HUES48 (cell line): Measurements from ENCODE around the gene DNAJC6.

Experiments
- H3K27ac ChIP-seq: one replicate; pipeline ENCODE4 v1.7.0; 2013; ENCODE audit warnings: low read depth, low read length, inconsistent platforms
- H3K27me3 ChIP-seq: 2 replicates; pipeline ENCODE4 v1.6.1; 2013; ENCODE audit warnings: mild to moderate bottlenecking, low read length; ENCODE audit not compliant: control insufficient read depth, insufficient read depth
- H3K36me3 ChIP-seq: 2 replicates; pipeline ENCODE4 v1.6.1; 2013; ENCODE audit warnings: low read length; ENCODE audit not compliant: control insufficient read depth, insufficient read depth
- H3K4me1 ChIP-seq: 2 replicates; pipeline ENCODE4 v1.6.1; 2013; ENCODE audit warnings: mild to moderate bottlenecking, low read length; ENCODE audit not compliant: control insufficient read depth, insufficient read depth
- H3K4me3 ChIP-seq: 2 replicates; pipeline ENCODE4 v1.5.1; 2013; ENCODE audit warnings: mild to moderate bottlenecking, low read depth, low read length
- H3K9ac ChIP-seq: 2 replicates; pipeline ENCODE4 v1.6.1; 2013; ENCODE audit warnings: mild to moderate bottlenecking, low read depth, low read length, moderate library complexity
- H3K9me3 ChIP-seq: 2 replicates; pipeline ENCODE4 v1.6.1; 2013; ENCODE audit warnings: low read length; ENCODE audit not compliant: control insufficient read depth, insufficient read depth

DNAJC6 gene

DNA sequence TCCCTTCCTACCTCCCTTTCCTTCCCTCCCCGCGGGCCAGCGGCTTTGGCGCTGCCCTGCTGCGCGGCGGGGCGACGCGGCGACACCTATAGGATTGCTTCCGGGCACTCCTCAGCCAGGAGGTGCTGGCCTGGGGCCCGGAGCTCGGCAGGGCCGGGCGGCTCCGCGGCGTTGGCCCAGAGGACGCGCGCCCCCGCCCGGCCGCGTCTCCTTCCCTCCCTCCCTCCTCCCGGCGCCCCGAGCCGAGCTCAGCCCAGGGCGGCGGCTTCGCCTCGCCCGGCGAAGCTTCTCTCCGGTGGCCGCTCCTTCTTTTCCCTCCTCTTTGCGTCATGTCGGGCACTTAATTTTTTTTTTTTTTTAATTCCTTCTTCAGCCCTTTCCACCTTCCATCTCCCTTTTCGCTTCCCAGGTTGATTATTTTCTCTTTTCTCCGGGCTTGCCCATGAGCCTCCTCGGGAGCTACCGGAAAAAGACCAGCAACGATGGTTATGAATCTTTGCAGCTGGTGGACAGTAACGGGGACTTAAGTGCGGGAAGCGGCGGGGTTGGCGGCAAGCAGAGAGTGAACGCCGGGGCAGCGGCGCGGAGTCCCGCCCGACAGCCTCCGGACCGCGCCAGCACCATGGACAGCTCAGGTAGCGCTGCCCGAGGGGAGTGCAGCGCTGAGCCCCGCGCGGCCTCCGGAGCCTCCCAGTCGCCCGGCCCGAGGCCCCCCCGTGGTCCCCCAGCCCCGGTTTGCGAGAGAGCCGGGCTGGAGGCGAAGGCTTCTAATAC lies at the start of gene DNAJC6:
TSS of gene DNAJC6 (plus strand) at position 240 of the 774 bp plus-strand sequence. CDS start at position 443, 203 bp downstream.
- H3K4me3 ChIP-seq, result peak within 1 kb of the TSS; percentile 88
- H3K27ac ChIP-seq, result peak within 1 kb of the TSS; percentile 77

GRCh38 chr1:65259816-65260215 lies 49.5 kb upstream of the DNAJC6 start:
- Histone ChIP-seq H3K9ac (no peak overlapping the region), H3K36me3 (no peaks in the 10 kb centered on the region), H3K27ac (no peak overlapping the region), H3K4me3 (no peak overlapping the region), H3K27me3 (peaks cover 11% of the 10 kb centered on the region), H3K4me1 (peaks cover 16% of the 10 kb centered on the region), H3K9me3 (no peaks in the 10 kb centered on the region)

More for the DNA sequence above, at the start of gene DNAJC6:
- Histone ChIP-seq H3K27me3 (peaks cover 19% of the 10 kb centered on the region), H3K36me3 (no peaks in the 10 kb centered on the region), H3K9ac (0 out of 2 replicates have a peak within 1 kb of the TSS, but pooled peaks have one; percentile 14), H3K4me1 (peaks cover 23% of the 10 kb centered on the region), H3K9me3 (no peaks in the 10 kb centered on the region)

- Histone ChIP-seq H3K27me3 (no peaks in the 10 kb centered on the region; the same call in none of the 2 replicates), H3K4me3 (no peak overlapping the region), H3K27ac (peak overlapping the region; percentile 11), H3K9ac (no peak overlapping the region), H3K4me1 (peaks cover 11% of the 10 kb centered on the region), H3K36me3 (no peaks in the 10 kb centered on the region), H3K9me3 (no peaks in the 10 kb centered on the region)
Observed at GRCh38 chr1:65260851-65261473, 48.4 kb upstream of the DNAJC6 start.

GRCh38 chr1:65263286-65263685 lies 46.1 kb upstream of the DNAJC6 start:
- Histone ChIP-seq H3K36me3 (no peaks in the 10 kb centered on the region), H3K4me3 (no peak overlapping the region), H3K9me3 (no peaks in the 10 kb centered on the region), H3K4me1 (peaks cover 23% of the 10 kb centered on the region), H3K9ac (no peak overlapping the region), H3K27me3 (peaks cover 6% of the 10 kb centered on the region), H3K27ac (no peak overlapping the region)

DNA sequence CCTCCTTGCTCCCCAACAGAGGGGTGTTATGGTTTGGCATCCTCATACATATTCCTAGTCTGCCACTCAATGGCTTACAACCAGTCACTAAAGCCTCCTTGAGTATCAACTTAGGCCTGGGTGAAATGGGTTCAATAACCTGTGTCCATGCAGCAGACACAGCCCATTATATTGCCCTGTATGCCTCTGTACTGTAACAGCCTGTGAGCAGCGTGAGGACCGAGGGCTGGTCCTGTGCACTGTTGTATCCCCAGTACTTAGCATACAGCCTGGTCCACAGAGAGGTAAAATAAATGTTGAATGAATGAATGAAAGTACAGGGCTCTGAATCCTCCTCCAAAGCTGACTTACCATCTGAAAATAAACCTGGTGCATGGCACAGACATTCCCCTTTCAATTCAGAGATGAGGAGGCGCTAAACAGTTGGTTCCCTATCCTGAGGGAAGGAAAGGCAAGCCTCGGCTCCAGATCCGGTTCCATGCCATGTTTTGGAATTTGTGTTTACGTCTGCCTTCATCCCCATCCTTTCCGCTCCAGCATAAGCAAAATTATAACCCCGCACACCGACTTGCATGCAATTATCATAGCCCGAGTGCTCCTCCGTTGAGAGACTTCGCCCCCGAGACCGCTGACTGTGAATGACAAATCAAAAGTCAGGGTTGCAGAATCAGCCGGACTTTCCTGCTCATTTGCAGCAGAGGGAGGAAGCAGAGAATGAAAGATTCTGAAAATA lies 45.0 kb upstream of the DNAJC6 start:
- Histone ChIP-seq H3K36me3 (no peaks in the 10 kb centered on the region), H3K9ac (no peak overlapping the region), H3K27me3 (peaks cover 6% of the 10 kb centered on the region), H3K4me1 (peaks cover 25% of the 10 kb centered on the region), H3K4me3 (peak overlapping the region; percentile 80), H3K9me3 (no peaks in the 10 kb centered on the region), H3K27ac (peak overlapping the region; percentile 29)

DNA sequence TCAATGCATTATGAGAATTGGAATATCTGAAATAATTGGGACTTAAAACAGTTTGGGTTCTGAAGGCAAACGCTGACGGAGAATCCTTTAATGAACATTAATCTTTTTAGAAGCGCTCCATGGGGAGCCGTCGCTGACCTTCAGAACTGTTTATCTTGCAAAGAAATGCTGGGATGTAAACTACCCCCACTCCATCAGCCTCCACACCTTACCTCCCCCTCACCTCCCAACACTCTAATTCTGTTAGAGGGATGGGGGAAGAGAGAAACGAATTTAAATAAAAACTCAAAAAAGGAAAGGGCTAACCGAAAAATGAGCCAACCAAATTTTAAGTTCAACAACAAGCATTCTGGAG lies 44.1 kb upstream of the DNAJC6 start:
- H3K27me3 ChIP-seq, result peaks cover 6% of the 10 kb centered on the region
- no peak overlapping the region for H3K27ac ChIP-seq
- H3K36me3 ChIP-seq, result no peaks in the 10 kb centered on the region
- no peaks in the 10 kb centered on the region for H3K9me3 ChIP-seq
- H3K4me1 ChIP-seq, result peaks cover 25% of the 10 kb centered on the region
- no peak overlapping the region for H3K9ac ChIP-seq
- peak overlapping the region; percentile 80 for H3K4me3 ChIP-seq

- Histone ChIP-seq H3K9me3 (no peaks in the 10 kb centered on the region), H3K9ac (peak overlapping the region; percentile 76), H3K27ac (peak overlapping the region; percentile 70), H3K36me3 (no peaks in the 10 kb centered on the region), H3K27me3 (peaks cover 6% of the 10 kb centered on the region), H3K4me1 (peaks cover 25% of the 10 kb centered on the region), H3K4me3 (peak overlapping the region; percentile 80)
Observed at GRCh38 chr1:65265651-65266351, 43.5 kb upstream of the DNAJC6 start.

DNA sequence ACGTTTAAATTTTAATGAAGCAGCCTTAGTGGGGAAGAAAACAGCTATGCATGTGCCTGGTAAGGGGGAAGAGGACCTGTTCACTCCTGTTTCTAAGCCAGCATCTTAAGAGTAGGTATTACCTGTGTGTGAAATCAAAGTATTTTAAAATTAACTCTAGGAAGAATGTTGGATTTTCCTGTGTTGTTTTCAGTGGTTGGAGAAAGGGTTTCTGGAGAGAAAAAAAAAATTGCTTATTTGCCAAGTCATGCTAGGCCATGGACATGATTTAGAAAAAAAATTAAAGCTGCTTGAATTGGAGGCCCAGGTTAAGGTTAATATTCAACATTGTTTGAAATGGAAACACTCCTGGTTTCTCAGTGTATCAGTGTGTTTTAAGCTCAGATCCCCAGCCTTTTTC lies 42.9 kb upstream of the DNAJC6 start:
- peaks cover 25% of the 10 kb centered on the region for H3K4me1 ChIP-seq
- peaks cover 6% of the 10 kb centered on the region for H3K27me3 ChIP-seq
- no peak overlapping the region for H3K27ac ChIP-seq
- no peak overlapping the region for H3K9ac ChIP-seq
- H3K9me3 ChIP-seq, result no peaks in the 10 kb centered on the region
- H3K36me3 ChIP-seq, result no peaks in the 10 kb centered on the region
- peak overlapping the region; percentile 80 for H3K4me3 ChIP-seq

GRCh38 chr1:65267271-65267670 lies 42.1 kb upstream of the DNAJC6 start:
- no peak overlapping the region for H3K4me3 ChIP-seq

DNA sequence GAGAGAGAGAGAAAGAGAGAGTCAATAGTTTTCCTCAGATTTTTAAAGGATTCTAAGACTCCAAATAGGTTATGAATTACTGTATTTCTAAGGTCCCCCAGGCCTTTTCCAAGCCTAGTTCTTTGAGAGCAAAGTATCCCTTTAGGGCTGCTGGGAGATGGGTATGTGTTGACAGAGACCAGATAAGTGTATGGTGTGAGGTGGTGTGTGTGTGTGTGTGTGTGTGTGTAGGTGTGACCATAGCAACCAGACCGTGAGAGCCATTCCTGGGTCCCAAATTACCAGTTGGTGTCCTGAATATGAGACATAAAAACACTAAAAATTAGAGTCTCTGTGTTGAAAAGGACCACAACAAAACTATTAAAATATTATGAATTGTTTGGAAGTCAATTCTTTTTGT lies 41.7 kb upstream of the DNAJC6 start:
- peaks cover 25% of the 10 kb centered on the region for H3K4me1 ChIP-seq

More at GRCh38 chr1:65267271-65267670, 42.1 kb upstream of the DNAJC6 start:
- no peaks in the 10 kb centered on the region for H3K36me3 ChIP-seq
- H3K27me3 ChIP-seq, result peaks cover 6% of the 10 kb centered on the region
- H3K27ac ChIP-seq, result no peak overlapping the region
- H3K9me3 ChIP-seq, result no peaks in the 10 kb centered on the region
- H3K9ac ChIP-seq, result no peak overlapping the region
- peaks cover 25% of the 10 kb centered on the region for H3K4me1 ChIP-seq

More for the DNA sequence above, 41.7 kb upstream of the DNAJC6 start:
- H3K9me3 ChIP-seq, result no peaks in the 10 kb centered on the region
- H3K27me3 ChIP-seq, result peaks cover 6% of the 10 kb centered on the region
- H3K4me3 ChIP-seq, result no peak overlapping the region
- no peak overlapping the region for H3K9ac ChIP-seq
- H3K27ac ChIP-seq, result peak overlapping the region; percentile 33
- H3K36me3 ChIP-seq, result no peaks in the 10 kb centered on the region
